Stomach (tissue), 4 donors: ENCODE measurements around the gene ENPP1.

Experiments
- CTCF ChIP-seq, 7 experiments: fragments of 450-650 bp in 4 of 7; fragments of 200-600 bp in 3 of 7; sonication (generic) in 3 of 7; IDR thresholded peaks; one replicate each; pipeline ENCODE4 v1.5.1; 2016 to 2019; ENCODE audit warnings: antibody characterized with exemption in 7 of 7, control low read depth in 2 of 7, mild to moderate bottlenecking in 1 of 7
- EP300 ChIP-seq: sonication (generic); formaldehyde crosslinking; IDR thresholded peaks from one replicate; pipeline ENCODE4 v1.6.1; 2017; ENCODE audit warnings: antibody characterized with exemption
- POLR2A ChIP-seq, 4 donors: fragments of 450-650 bp; IDR thresholded peaks; one replicate each; pipeline ENCODE4 v1.6.1; 2016; ENCODE audit warnings: antibody characterized with exemption in 4 of 4, control low read depth in 2 of 4, mild to moderate bottlenecking in 1 of 4, moderate library complexity in 1 of 4
- POLR2AphosphoS5 ChIP-seq, 3 donors: sonication (generic); formaldehyde crosslinking; IDR thresholded peaks; one replicate each; pipeline ENCODE4 v1.6.1; 2016; ENCODE audit warnings: antibody characterized with exemption in 3 of 3

GRCh38 chr6:131924881-131925474 lies 117.2 kb downstream of the ENPP1 start:
- TF ChIP-seq CTCF (IDR thresholded peaks at IDR 0.05) (peak in 5 of 7 experiments; percentile 17 to 45 (median 31)), POLR2A (IDR thresholded peaks at IDR 0.05) (no peak), POLR2AphosphoS5 (IDR thresholded peaks at IDR 0.05) (no peak), EP300 (no peak)
